DOHH2 (cell line): ENCODE data around the gene WBP1.

ENCODE experiments used
- H3F3A ChIP-seq: fragments of 200-600 bp; sonication (generic), shearing (Covaris generic); 2 replicates; pipeline ENCODE4 v1.6.0; 2016; ENCODE audit warnings: antibody characterized with exemption, mild to moderate bottlenecking; ENCODE audit not compliant: control insufficient read depth, insufficient read depth
- H3K27ac ChIP-seq: fragments of 200-600 bp; sonication (generic); 2 replicates; pipeline ENCODE4 v1.5.1; 2014; ENCODE audit warnings: low read depth, mild to moderate bottlenecking, low read length, moderate library complexity
- H3K27me3 ChIP-seq: fragments of 200-600 bp; sonication (generic); 2 replicates; pipeline ENCODE4 v1.6.1; 2014; ENCODE audit warnings: mild to moderate bottlenecking, low read length, mixed read lengths; ENCODE audit not compliant: control insufficient read depth
- H3K36me3 ChIP-seq: fragments of 200-600 bp; sonication (generic); 2 replicates; pipeline ENCODE4 v1.6.1; 2014; ENCODE audit warnings: mild to moderate bottlenecking, low read length, moderate library complexity, mixed read lengths; ENCODE audit not compliant: control insufficient read depth
- H3K4me1 ChIP-seq: fragments of 200-600 bp; sonication (generic); 2 replicates; pipeline ENCODE4 v1.6.1; 2014; ENCODE audit warnings: mild to moderate bottlenecking, low read length, mixed read lengths; ENCODE audit not compliant: control insufficient read depth
- H3K4me2 ChIP-seq: fragments of 200-600 bp; sonication (generic); 2 replicates; pipeline ENCODE4 v1.6.0; 2014; ENCODE audit warnings: mild to moderate bottlenecking, low read length, moderate library complexity
- H3K4me3 ChIP-seq: fragments of 200-600 bp; sonication (generic); 2 replicates; pipeline ENCODE4 v1.5.1; 2014; ENCODE audit warnings: mild to moderate bottlenecking, low read length, mixed read lengths
- H3K79me2 ChIP-seq: fragments of 200-600 bp; sonication (generic); 2 replicates; pipeline ENCODE4 v1.6.1; 2014; ENCODE audit warnings: mild to moderate bottlenecking, low read length, mixed read lengths; ENCODE audit not compliant: control insufficient read depth
- H3K9me2 ChIP-seq: fragments of 200-600 bp; sonication (generic); replicated peaks from 2 replicates; pipeline ENCODE4 v1.6.1; 2014; ENCODE audit warnings: mild to moderate bottlenecking, low read length, mixed read lengths; ENCODE audit not compliant: control insufficient read depth
- H3K9me3 ChIP-seq: fragments of 200-600 bp; sonication (generic); 2 replicates; pipeline ENCODE4 v1.6.1; 2014; ENCODE audit warnings: antibody characterized with exemption, low read length, mixed read lengths; ENCODE audit not compliant: control insufficient read depth, insufficient read depth
- H4K20me1 ChIP-seq: fragments of 200-600 bp; sonication (generic); 2 replicates; pipeline ENCODE4 v1.6.0; 2014; ENCODE audit warnings: low read depth, mild to moderate bottlenecking, antibody characterized with exemption, low read length, moderate library complexity; ENCODE audit not compliant: control insufficient read depth, insufficient read depth
- EZH2phosphoT487 ChIP-seq: fragments of 200-600 bp; sonication (generic); IDR thresholded peaks from 2 replicates; pipeline ENCODE4 v1.6.1; 2017; ENCODE audit warnings: borderline replicate concordance, mild to moderate bottlenecking, antibody characterized with exemption, low read length, moderate library complexity, mixed read lengths
- TF ChIP-seq, protein P1 (sequence below): fragments of 200-600 bp; sonication (generic); IDR thresholded peaks from one replicate; pipeline ENCODE4 v1.5.1; 2014; ENCODE audit warnings: antibody characterized with exemption, mild to moderate bottlenecking, low read depth, low read length; ENCODE audit not compliant: poor library complexity, severe bottlenecking

The WBP1 gene

GRCh38 chr2:74428675-74429074 is 29.6 kb upstream of the WBP1 start:
- no peak overlapping the region for H3K27ac ChIP-seq
- H3K4me2 ChIP-seq = no peak overlapping the region
- no peaks in the 10 kb centered on the region for H3K27me3 ChIP-seq
- no peaks in the 10 kb centered on the region for H3K4me1 ChIP-seq
- no peak overlapping the region for H3K4me3 ChIP-seq
- TF ChIP-seq, protein P1, sequence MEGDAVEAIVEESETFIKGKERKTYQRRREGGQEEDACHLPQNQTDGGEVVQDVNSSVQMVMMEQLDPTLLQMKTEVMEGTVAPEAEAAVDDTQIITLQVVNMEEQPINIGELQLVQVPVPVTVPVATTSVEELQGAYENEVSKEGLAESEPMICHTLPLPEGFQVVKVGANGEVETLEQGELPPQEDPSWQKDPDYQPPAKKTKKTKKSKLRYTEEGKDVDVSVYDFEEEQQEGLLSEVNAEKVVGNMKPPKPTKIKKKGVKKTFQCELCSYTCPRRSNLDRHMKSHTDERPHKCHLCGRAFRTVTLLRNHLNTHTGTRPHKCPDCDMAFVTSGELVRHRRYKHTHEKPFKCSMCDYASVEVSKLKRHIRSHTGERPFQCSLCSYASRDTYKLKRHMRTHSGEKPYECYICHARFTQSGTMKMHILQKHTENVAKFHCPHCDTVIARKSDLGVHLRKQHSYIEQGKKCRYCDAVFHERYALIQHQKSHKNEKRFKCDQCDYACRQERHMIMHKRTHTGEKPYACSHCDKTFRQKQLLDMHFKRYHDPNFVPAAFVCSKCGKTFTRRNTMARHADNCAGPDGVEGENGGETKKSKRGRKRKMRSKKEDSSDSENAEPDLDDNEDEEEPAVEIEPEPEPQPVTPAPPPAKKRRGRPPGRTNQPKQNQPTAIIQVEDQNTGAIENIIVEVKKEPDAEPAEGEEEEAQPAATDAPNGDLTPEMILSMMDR = no peak
- no peak for TF ChIP-seq EZH2phosphoT487
- no peaks in the 10 kb centered on the region for H3K9me3 ChIP-seq
- no peaks in the 10 kb centered on the region for H3K9me2 ChIP-seq
- H3K36me3 ChIP-seq = peaks cover 21% of the 10 kb centered on the region
- peaks cover 4% of the 10 kb centered on the region; the same call in 1 of the 2 replicates for H3F3A ChIP-seq
- H4K20me1 ChIP-seq = no peaks in the 10 kb centered on the region
- no peaks in the 10 kb centered on the region for H3K79me2 ChIP-seq

GRCh38 chr2:74429487-74430451 is 28.5 kb upstream of the WBP1 start:
- Histone ChIP-seq H3K4me3 (no peak overlapping the region), H3K9me3 (no peaks in the 10 kb centered on the region), H3F3A (peaks cover 4% of the 10 kb centered on the region; the same call in 1 of the 2 replicates), H3K4me2 (no peak overlapping the region), H3K79me2 (no peaks in the 10 kb centered on the region), H3K27me3 (no peaks in the 10 kb centered on the region), H3K4me1 (no peaks in the 10 kb centered on the region), H4K20me1 (no peaks in the 10 kb centered on the region), H3K9me2 (no peaks in the 10 kb centered on the region), H3K27ac (no peak overlapping the region), H3K36me3 (peaks cover 15% of the 10 kb centered on the region)
- TF ChIP-seq, protein P1 = no peak
- TF ChIP-seq EZH2phosphoT487 = no peak

DNA sequence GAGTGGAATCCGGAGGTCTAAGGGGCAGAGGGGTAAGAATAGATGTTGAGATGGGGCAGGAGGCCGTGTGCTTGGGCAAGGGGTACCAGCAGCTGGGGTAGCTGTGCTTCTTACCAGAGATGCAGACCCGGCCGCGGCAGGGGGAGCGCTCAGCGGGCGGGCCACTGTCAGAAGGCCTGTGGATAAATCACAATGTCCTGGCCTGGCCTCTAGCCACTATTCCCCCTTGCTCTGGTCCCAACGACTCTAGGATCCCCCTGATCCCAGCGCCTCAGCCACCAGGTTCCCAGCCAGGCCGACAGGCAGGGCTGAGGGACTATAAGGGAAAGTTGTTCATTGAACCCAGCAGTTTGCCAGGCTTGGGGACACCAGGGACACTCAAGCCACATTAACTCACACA is 27.7 kb upstream of the WBP1 start:
- Histone ChIP-seq H3F3A (peaks cover 4% of the 10 kb centered on the region; the same call in 1 of the 2 replicates), H3K27me3 (no peaks in the 10 kb centered on the region), H3K4me3 (no peak overlapping the region), H3K27ac (no peak overlapping the region), H4K20me1 (no peaks in the 10 kb centered on the region), H3K9me3 (no peaks in the 10 kb centered on the region), H3K4me2 (no peak overlapping the region), H3K9me2 (no peaks in the 10 kb centered on the region), H3K4me1 (no peaks in the 10 kb centered on the region), H3K36me3 (peaks cover 8% of the 10 kb centered on the region), H3K79me2 (no peaks in the 10 kb centered on the region)
- TF ChIP-seq, protein P1 = no peak
- TF ChIP-seq EZH2phosphoT487 = no peak
